Measurements from ENCODE around the gene NPL. TPM values are rescaled to one million over a fixed set of nuclear protein-coding genes. Genes with fewer than 3 reads are reported as not detected.
A peak's percentile ranks its signal among the peaks of the same experiment; 100 is the strongest.

The NPL gene
- total and polyA plus RNA-seq, 9 of the 15 experiments (the other 6 are each of a cell fraction or from before 2014, with no cell fraction given) = 9.9 to 22.3 (median 14.2) TPM

DNA sequence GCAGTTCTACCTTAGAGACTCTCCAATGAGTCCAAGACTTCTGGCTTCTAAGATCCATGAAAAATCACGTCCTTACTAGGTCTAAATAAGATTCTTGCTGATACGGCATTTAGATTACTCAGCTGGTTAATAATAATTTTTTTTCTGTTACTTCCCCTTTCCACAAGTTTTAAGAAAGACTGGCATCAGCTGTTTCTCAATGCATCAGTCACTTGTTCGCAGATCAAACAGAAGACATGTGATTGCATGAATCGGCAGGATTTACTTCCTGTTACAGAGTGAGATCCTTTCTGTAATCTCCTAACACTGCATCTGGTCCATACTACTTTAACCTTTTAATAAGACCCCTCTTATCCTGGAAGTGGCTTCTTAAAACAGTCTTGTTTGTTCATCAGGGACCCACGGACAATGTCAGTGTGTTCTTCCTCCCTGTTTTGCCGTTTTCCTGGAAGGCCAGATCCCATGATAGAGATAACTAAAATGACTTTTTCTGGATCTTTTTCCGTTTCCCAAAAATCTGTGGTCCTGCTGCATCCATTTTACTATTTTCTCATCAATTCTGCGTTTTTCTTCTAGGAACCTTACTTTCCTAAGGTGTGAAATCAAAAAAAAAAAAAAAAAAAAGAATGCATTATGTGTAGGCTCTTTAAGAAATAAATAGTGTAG, 6.1 kb downstream of the NPL start (continued):
- TF ChIP-seq, protein P1, sequence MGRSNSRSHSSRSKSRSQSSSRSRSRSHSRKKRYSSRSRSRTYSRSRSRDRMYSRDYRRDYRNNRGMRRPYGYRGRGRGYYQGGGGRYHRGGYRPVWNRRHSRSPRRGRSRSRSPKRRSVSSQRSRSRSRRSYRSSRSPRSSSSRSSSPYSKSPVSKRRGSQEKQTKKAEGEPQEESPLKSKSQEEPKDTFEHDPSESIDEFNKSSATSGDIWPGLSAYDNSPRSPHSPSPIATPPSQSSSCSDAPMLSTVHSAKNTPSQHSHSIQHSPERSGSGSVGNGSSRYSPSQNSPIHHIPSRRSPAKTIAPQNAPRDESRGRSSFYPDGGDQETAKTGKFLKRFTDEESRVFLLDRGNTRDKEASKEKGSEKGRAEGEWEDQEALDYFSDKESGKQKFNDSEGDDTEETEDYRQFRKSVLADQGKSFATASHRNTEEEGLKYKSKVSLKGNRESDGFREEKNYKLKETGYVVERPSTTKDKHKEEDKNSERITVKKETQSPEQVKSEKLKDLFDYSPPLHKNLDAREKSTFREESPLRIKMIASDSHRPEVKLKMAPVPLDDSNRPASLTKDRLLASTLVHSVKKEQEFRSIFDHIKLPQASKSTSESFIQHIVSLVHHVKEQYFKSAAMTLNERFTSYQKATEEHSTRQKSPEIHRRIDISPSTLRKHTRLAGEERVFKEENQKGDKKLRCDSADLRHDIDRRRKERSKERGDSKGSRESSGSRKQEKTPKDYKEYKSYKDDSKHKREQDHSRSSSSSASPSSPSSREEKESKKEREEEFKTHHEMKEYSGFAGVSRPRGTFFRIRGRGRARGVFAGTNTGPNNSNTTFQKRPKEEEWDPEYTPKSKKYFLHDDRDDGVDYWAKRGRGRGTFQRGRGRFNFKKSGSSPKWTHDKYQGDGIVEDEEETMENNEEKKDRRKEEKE (IDR thresholded peaks at IDR 0.05; ENCODE audit: borderline replicate concordance in 1 of 2, control insufficient read depth in 1 of 2, low read depth in 2 of 2, low read length in 1 of 2) = no peak
- TF ChIP-seq SMAD1 (IDR thresholded peaks at IDR 0.05; ENCODE audit: low read depth, low read length, partially characterized antibody) (no peak), GABPB1 (CRISPR knock-in tag; IDR thresholded peaks at IDR 0.05) (no peak), LEF1 (IDR thresholded peaks at IDR 0.05) (peak; percentile 95), SPI1 (IDR thresholded peaks at IDR 0.05; ENCODE audit: borderline replicate concordance, low read depth, low read length) (no peak), KDM1A (IDR thresholded peaks at IDR 0.05) (peak; percentile 71 to 75; a peak in 3 of 4 replicates), ZBTB17 (CRISPR knock-in tag; IDR thresholded peaks at IDR 0.05) (0 out of 2 replicates have a peak, but pooled peaks have one; percentile 49), SMC3 (conservative IDR thresholded peaks at IDR 0.05; ENCODE audit: insufficient read depth, low read depth, low read length) (no peak), ZNF507 (tag; conservative IDR thresholded peaks at IDR 0.05) (no peak), CREBBP (IDR thresholded peaks at IDR 0.05; ENCODE audit: low read depth, low read length) (no peak), SP1 (CRISPR knock-in tag; IDR thresholded peaks at IDR 0.05) (no peak)
- TF ChIP-seq, protein P2, sequence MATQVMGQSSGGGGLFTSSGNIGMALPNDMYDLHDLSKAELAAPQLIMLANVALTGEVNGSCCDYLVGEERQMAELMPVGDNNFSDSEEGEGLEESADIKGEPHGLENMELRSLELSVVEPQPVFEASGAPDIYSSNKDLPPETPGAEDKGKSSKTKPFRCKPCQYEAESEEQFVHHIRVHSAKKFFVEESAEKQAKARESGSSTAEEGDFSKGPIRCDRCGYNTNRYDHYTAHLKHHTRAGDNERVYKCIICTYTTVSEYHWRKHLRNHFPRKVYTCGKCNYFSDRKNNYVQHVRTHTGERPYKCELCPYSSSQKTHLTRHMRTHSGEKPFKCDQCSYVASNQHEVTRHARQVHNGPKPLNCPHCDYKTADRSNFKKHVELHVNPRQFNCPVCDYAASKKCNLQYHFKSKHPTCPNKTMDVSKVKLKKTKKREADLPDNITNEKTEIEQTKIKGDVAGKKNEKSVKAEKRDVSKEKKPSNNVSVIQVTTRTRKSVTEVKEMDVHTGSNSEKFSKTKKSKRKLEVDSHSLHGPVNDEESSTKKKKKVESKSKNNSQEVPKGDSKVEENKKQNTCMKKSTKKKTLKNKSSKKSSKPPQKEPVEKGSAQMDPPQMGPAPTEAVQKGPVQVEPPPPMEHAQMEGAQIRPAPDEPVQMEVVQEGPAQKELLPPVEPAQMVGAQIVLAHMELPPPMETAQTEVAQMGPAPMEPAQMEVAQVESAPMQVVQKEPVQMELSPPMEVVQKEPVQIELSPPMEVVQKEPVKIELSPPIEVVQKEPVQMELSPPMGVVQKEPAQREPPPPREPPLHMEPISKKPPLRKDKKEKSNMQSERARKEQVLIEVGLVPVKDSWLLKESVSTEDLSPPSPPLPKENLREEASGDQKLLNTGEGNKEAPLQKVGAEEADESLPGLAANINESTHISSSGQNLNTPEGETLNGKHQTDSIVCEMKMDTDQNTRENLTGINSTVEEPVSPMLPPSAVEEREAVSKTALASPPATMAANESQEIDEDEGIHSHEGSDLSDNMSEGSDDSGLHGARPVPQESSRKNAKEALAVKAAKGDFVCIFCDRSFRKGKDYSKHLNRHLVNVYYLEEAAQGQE (IDR thresholded peaks at IDR 0.05; ENCODE audit: borderline replicate concordance) = no peak
- TF ChIP-seq, protein P2 (CRISPR knock-in tag; IDR thresholded peaks at IDR 0.05; ENCODE audit: low read depth) = no peak
- TF ChIP-seq, protein P3, sequence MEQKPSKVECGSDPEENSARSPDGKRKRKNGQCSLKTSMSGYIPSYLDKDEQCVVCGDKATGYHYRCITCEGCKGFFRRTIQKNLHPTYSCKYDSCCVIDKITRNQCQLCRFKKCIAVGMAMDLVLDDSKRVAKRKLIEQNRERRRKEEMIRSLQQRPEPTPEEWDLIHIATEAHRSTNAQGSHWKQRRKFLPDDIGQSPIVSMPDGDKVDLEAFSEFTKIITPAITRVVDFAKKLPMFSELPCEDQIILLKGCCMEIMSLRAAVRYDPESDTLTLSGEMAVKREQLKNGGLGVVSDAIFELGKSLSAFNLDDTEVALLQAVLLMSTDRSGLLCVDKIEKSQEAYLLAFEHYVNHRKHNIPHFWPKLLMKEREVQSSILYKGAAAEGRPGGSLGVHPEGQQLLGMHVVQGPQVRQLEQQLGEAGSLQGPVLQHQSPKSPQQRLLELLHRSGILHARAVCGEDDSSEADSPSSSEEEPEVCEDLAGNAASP (IDR thresholded peaks at IDR 0.05) = no peak
- TF ChIP-seq, protein P4, sequence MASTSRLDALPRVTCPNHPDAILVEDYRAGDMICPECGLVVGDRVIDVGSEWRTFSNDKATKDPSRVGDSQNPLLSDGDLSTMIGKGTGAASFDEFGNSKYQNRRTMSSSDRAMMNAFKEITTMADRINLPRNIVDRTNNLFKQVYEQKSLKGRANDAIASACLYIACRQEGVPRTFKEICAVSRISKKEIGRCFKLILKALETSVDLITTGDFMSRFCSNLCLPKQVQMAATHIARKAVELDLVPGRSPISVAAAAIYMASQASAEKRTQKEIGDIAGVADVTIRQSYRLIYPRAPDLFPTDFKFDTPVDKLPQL (IDR thresholded peaks at IDR 0.05; ENCODE audit: extremely low read depth, insufficient read length) = no peak

All from K562 (cell line).